ENCODE data around the gene TRAK1.

TRAK1 gene

GRCh38 chr3:42229942-42230688 is 139.0 kb downstream of the TRAK1 start:
- DNase-seq (ENCODE audit: low read depth in 2 of 2): no peak

GRCh38 chr3:42230860-42231259 is 139.7 kb downstream of the TRAK1 start:
- DNase-seq (ENCODE audit: low read depth in 2 of 2): no peak

GRCh38 chr3:42235532-42235931 is 144.4 kb downstream of the TRAK1 start:
- no peak for DNase-seq (ENCODE audit: low read depth in 2 of 2)

- no peak for DNase-seq (ENCODE audit: low read depth in 2 of 2)
These were observed 145.5 kb downstream of the TRAK1 start for GRCh38 chr3:42236611-42237010.

- no peak for DNase-seq (ENCODE audit: low read depth in 2 of 2)
These were observed 154.9 kb downstream of the TRAK1 start for GRCh38 chr3:42246091-42246490.

- DNase-seq (ENCODE audit: low read depth in 2 of 2): peak; percentile 27 to 47
These were observed 156.4 kb downstream of the TRAK1 start for GRCh38 chr3:42247576-42248027.

- no peak for DNase-seq (ENCODE audit: low read depth in 2 of 2)
These were observed 159.6 kb downstream of the TRAK1 start for GRCh38 chr3:42250761-42251160.

- no peak for DNase-seq (ENCODE audit: low read depth in 2 of 2)
These were observed 163.4 kb downstream of the TRAK1 start for GRCh38 chr3:42254566-42254965.

- no peak for DNase-seq (ENCODE audit: low read depth in 2 of 2)
These were observed 165.1 kb downstream of the TRAK1 start for GRCh38 chr3:42256135-42256819.

GRCh38 chr3:42257007-42257406 is 165.8 kb downstream of the TRAK1 start:
- no peak for DNase-seq (ENCODE audit: low read depth in 2 of 2)

GRCh38 chr3:42262525-42262924 is 171.4 kb downstream of the TRAK1 start:
- no peak for DNase-seq (ENCODE audit: low read depth in 2 of 2)

GRCh38 chr3:42263354-42264346 is 172.5 kb downstream of the TRAK1 start:
- DNase-seq (ENCODE audit: low read depth in 2 of 2): peak in 1 of 2 donors; percentile 13

GRCh38 chr3:42264399-42265058 is 173.4 kb downstream of the TRAK1 start:
- DNase-seq (ENCODE audit: low read depth in 2 of 2): peak in 1 of 2 donors; percentile 33

GRCh38 chr3:42265059-42265991 is 174.2 kb downstream of the TRAK1 start:
- DNase-seq (ENCODE audit: low read depth in 2 of 2): no peak

GRCh38 chr3:42266085-42266484 is 174.9 kb downstream of the TRAK1 start, which contains the start of gene CCK:
Gene CCK (minus strand): TSS chr3:42266185. CDS start chr3:42263630, 2,555 bp downstream.
- DNase-seq (ENCODE audit: low read depth in 2 of 2): no peak

- no peak for DNase-seq (ENCODE audit: low read depth in 2 of 2)
These were observed 176.7 kb downstream of the TRAK1 start for GRCh38 chr3:42267878-42268277.

- DNase-seq (ENCODE audit: low read depth in 2 of 2): no peak
These were observed 178.5 kb downstream of the TRAK1 start for GRCh38 chr3:42269647-42270046.

GRCh38 chr3:42270561-42270960 is 179.4 kb downstream of the TRAK1 start:
- no peak for DNase-seq (ENCODE audit: low read depth in 2 of 2)

- no peak for DNase-seq (ENCODE audit: low read depth in 2 of 2)
These were observed 180.6 kb downstream of the TRAK1 start for GRCh38 chr3:42271786-42272185.

GRCh38 chr3:42273361-42273760 is 182.2 kb downstream of the TRAK1 start:
- no peak for DNase-seq (ENCODE audit: low read depth in 2 of 2)
